Progenitor cell of endocrine pancreas (in vitro differentiated cells): Measurements from ENCODE around the gene MATR3. TPM values are rescaled to one million over a fixed set of nuclear protein-coding genes. Genes with fewer than 3 reads are reported as not detected.

Experiments
- DNase-seq: peaks from one replicate; pipeline ENCODE4 v3.0.0; 2021; ENCODE audit warnings: low spot score; ENCODE audit not compliant: unreplicated experiment
- H3K27ac Mint-ChIP-seq: 2 replicates; pipeline ENCODE4 v1.8.0; 2021; ENCODE audit warnings: mild to moderate bottlenecking, moderate library complexity, mixed read lengths
- H3K27me3 Mint-ChIP-seq: 2 replicates; pipeline ENCODE4 v1.8.0; 2021; ENCODE audit warnings: mixed read lengths
- H3K36me3 Mint-ChIP-seq: 2 replicates; pipeline ENCODE4 v1.8.0; 2022; ENCODE audit warnings: mixed read lengths; ENCODE audit not compliant: insufficient read depth
- H3K4me1 Mint-ChIP-seq: 2 replicates; pipeline ENCODE4 v1.8.0; 2021; ENCODE audit warnings: low read depth, mixed read lengths
- H3K4me3 Mint-ChIP-seq: 2 replicates; pipeline ENCODE4 v1.8.0; 2021; ENCODE audit warnings: low read depth, mild to moderate bottlenecking, moderate library complexity, mixed read lengths
- H3K9me3 Mint-ChIP-seq: 2 replicates; pipeline ENCODE4 v1.8.0; 2021; ENCODE audit warnings: low read depth, mixed read lengths
- CTCF ChIP-seq: fragments of 200-600 bp; sonication (generic); IDR thresholded peaks from one replicate; pipeline ENCODE4 v1.5.0; 2021; ENCODE audit warnings: antibody characterized with exemption, mild to moderate bottlenecking; ENCODE audit not compliant: unreplicated experiment
- total RNA-seq: library from RNA; stranded (reverse); gene quantifications from 2 replicates; pipeline ENCODE4 v1.2.1, GENCODE V29; 2021

The MATR3 gene
- total RNA-seq, 1 donor from 2014 or later, result 336 TPM

GRCh38 chr5:139312075-139312474, 18.5 kb downstream of the MATR3 start:
- H3K4me3 Mint-ChIP-seq, result no peak overlapping the region
- H3K9me3 Mint-ChIP-seq, result no peaks in the 10 kb centered on the region
- peaks cover 43% of the 10 kb centered on the region for H3K4me1 Mint-ChIP-seq
- H3K36me3 Mint-ChIP-seq, result peaks cover 9% of the 10 kb centered on the region
- DNase-seq, result no peak
- no peaks in the 10 kb centered on the region for H3K27me3 Mint-ChIP-seq
- no peak overlapping the region for H3K27ac Mint-ChIP-seq
- no peak for TF ChIP-seq CTCF

- peaks cover 11% of the 10 kb centered on the region for H3K36me3 Mint-ChIP-seq
- H3K27ac Mint-ChIP-seq, result no peak overlapping the region
- TF ChIP-seq CTCF, result no peak
- DNase-seq, result no peak
- H3K4me3 Mint-ChIP-seq, result no peak overlapping the region
- peaks cover 27% of the 10 kb centered on the region for H3K4me1 Mint-ChIP-seq
- no peaks in the 10 kb centered on the region for H3K9me3 Mint-ChIP-seq
- no peaks in the 10 kb centered on the region for H3K27me3 Mint-ChIP-seq
Measured at GRCh38 chr5:139314276-139314675, 20.7 kb downstream of the MATR3 start.

- H3K4me3 Mint-ChIP-seq, result peak overlapping the region; percentile 33
- DNase-seq, result no peak
- no peaks in the 10 kb centered on the region for H3K9me3 Mint-ChIP-seq
- peak overlapping the region; percentile 90 for H3K27ac Mint-ChIP-seq
- H3K27me3 Mint-ChIP-seq, result no peaks in the 10 kb centered on the region
- peaks cover 11% of the 10 kb centered on the region for H3K36me3 Mint-ChIP-seq
- peaks cover 24% of the 10 kb centered on the region for H3K4me1 Mint-ChIP-seq
- TF ChIP-seq CTCF, result no peak
Measured at GRCh38 chr5:139315056-139315615, 21.6 kb downstream of the MATR3 start.

GRCh38 chr5:139335811-139336210, 42.3 kb downstream of the MATR3 start:
- no peaks in the 10 kb centered on the region for H3K9me3 Mint-ChIP-seq
- H3K27ac Mint-ChIP-seq, result peak overlapping the region; percentile 81
- no peaks in the 10 kb centered on the region for H3K27me3 Mint-ChIP-seq
- no peak for DNase-seq
- H3K4me1 Mint-ChIP-seq, result no peaks in the 10 kb centered on the region
- no peak overlapping the region for H3K4me3 Mint-ChIP-seq
- no peak for TF ChIP-seq CTCF
- peaks cover 5% of the 10 kb centered on the region for H3K36me3 Mint-ChIP-seq

- Mint-ChIP-seq H3K4me3 (peak overlapping the region; percentile 26), H3K27ac (peak overlapping the region; percentile 49), H3K27me3 (no peaks in the 10 kb centered on the region), H3K36me3 (peaks cover 6% of the 10 kb centered on the region), H3K9me3 (no peaks in the 10 kb centered on the region), H3K4me1 (peaks cover 19% of the 10 kb centered on the region)
- no peak for DNase-seq
- TF ChIP-seq CTCF, result no peak
Measured at GRCh38 chr5:139340051-139340450, 46.5 kb downstream of the MATR3 start.
